HCT116 (cell line): ENCODE results near the gene FAM43A. TPM values are rescaled to one million over a fixed set of nuclear protein-coding genes. Genes with fewer than 3 reads are reported as not detected.

ENCODE experiments used
- ATAC-seq: fragments of 200-7000 bp; cut with Tn5 transposase; 2 replicates; pipeline ENCODE4 v1.9.1; 2020; ENCODE audit warnings: mild to moderate bottlenecking, moderate library complexity
- BruUV-seq: library from RNA; stranded (reverse); fragments of 400-500 nt; replicated peaks from 2 replicates; lab custom pipeline; 2021; lab: Mats Ljungman, UMichigan
- CTCF ChIA-PET: fragments of 300-600 bp; sonication (Branson Sonifier 250); formaldehyde crosslinking; loops from one replicate; lab custom pipeline; 2021; ENCODE audit warnings: antibody characterized with exemption; lab: Charles Lee
- POLR2A ChIA-PET: fragments of 300-600, 350-600 bp; sonication (Branson Sonifier 250); formaldehyde crosslinking; loops from one replicate; lab custom pipeline; 2021; ENCODE audit warnings: antibody characterized with exemption; lab: Charles Lee
- RAD21 ChIA-PET, 2 experiments: fragments of 300-600 bp; sonication (Branson Sonifier 250); formaldehyde crosslinking; loops; one replicate each; lab custom pipeline; 2023; ENCODE audit warnings: low total read pairs in 2 of 2; ENCODE audit not compliant: uncharacterized antibody in 2 of 2, unreplicated experiment in 2 of 2, low non-redundant PET in 1 of 2; lab: Charles Lee
- DNase-seq: peaks from one replicate; pipeline ENCODE4 v3.0.0-alpha.2; 2010; ENCODE audit warnings: low read depth, low spot score
- H2AFZ ChIP-seq: fragments of 200-600 bp; shearing (Covaris generic), sonication (generic); 2 replicates; pipeline ENCODE4 v1.6.1; 2017; ENCODE audit warnings: low read depth, mixed run types, mixed read lengths, antibody characterized with exemption, low read length; ENCODE audit not compliant: poor library complexity, severe bottlenecking
- H3K27ac ChIP-seq: 2 replicates; pipeline ENCODE4 v1.5.1; 2012; ENCODE audit warnings: low read depth, low read length
- H3K27me3 ChIP-seq: fragments of 200-600 bp; sonication (generic); 2 replicates; pipeline ENCODE4 v1.6.1; 2016; ENCODE audit warnings: mixed run types, low read length, mixed read lengths; ENCODE audit not compliant: insufficient read depth
- H3K36me3 ChIP-seq, 2 experiments: fragments of 200-500 bp in 1 of 2; fragments of 200-600 bp in 1 of 2; sonication (Bioruptor generic) in 1 of 2; sonication (generic) in 1 of 2; 2 replicates each; pipeline versions ENCODE4 v1.5.1 to v1.6.1; 2014 to 2016; ENCODE audit warnings: low read length in 2 of 2, inconsistent platforms in 1 of 2, mixed read lengths in 1 of 2, mixed run types in 1 of 2; ENCODE audit not compliant: insufficient read depth in 2 of 2, control insufficient read depth in 1 of 2
- H3K4me1 ChIP-seq, 2 experiments: fragments of 200-600 bp in 1 of 2; sonication (generic) in 1 of 2; 2 replicates each; pipeline versions ENCODE4 v1.5.1 to v1.6.1; 2012 to 2017; ENCODE audit warnings: low read length in 2 of 2, inconsistent platforms in 1 of 2, mild to moderate bottlenecking in 1 of 2, mixed read lengths in 1 of 2, mixed run types in 1 of 2, moderate library complexity in 1 of 2; ENCODE audit not compliant: insufficient read depth in 2 of 2, control insufficient read depth in 1 of 2
- H3K4me2 ChIP-seq: fragments of 200-600 bp; sonication (generic); 2 replicates; pipeline ENCODE4 v1.6.1; 2017; ENCODE audit warnings: mixed run types, low read length, mixed read lengths
- H3K4me3 ChIP-seq, 2 experiments: fragments of 200-600 bp in 1 of 2; sonication (generic) in 1 of 2; replicated peaks in 1 of 2; 2 replicates each; pipeline ENCODE4 v1.5.1; 2011 to 2016; ENCODE audit warnings: low read length in 2 of 2, control low read depth in 1 of 2, low read depth in 1 of 2, mild to moderate bottlenecking in 1 of 2, mixed read lengths in 1 of 2, mixed run types in 1 of 2
- H3K79me2 ChIP-seq: fragments of 200-600 bp; sonication (generic); 2 replicates; pipeline ENCODE4 v1.6.1; 2017; ENCODE audit warnings: mild to moderate bottlenecking, mixed run types, low read length, moderate library complexity, mixed read lengths; ENCODE audit not compliant: insufficient read depth
- H3K9ac ChIP-seq: fragments of 200-600 bp; sonication (generic); 2 replicates; pipeline ENCODE4 v1.6.1; 2016; ENCODE audit warnings: low read length, mixed read lengths
- H3K9me2 ChIP-seq: fragments of 200-600 bp; sonication (generic), shearing (Covaris generic); 2 replicates; pipeline ENCODE4 v1.6.1; 2017; ENCODE audit warnings: mixed run types, mild to moderate bottlenecking, moderate library complexity; ENCODE audit not compliant: insufficient read depth
- H3K9me3 ChIP-seq, 2 experiments: fragments of 200-500 bp in 1 of 2; fragments of 200-600 bp in 1 of 2; sonication (Bioruptor generic) in 1 of 2; sonication (generic) in 1 of 2; 2 replicates each; pipeline ENCODE4 v1.6.1; 2014 to 2017; ENCODE audit warnings: low read length in 2 of 2, mixed read lengths in 2 of 2, inconsistent platforms in 1 of 2, low read depth in 1 of 2, mild to moderate bottlenecking in 1 of 2, mixed run types in 1 of 2, moderate library complexity in 1 of 2; ENCODE audit not compliant: control insufficient read depth in 1 of 2, insufficient read depth in 1 of 2
- H4K20me1 ChIP-seq: fragments of 200-600 bp; sonication (generic), shearing (Covaris generic); 2 replicates; pipeline ENCODE4 v1.6.1; 2017; ENCODE audit warnings: mixed run types, mild to moderate bottlenecking, moderate library complexity; ENCODE audit not compliant: insufficient read depth
- CBX3 ChIP-seq: IDR thresholded peaks from 2 replicates; pipeline ENCODE4 v1.6.1; 2012; ENCODE audit warnings: low read depth
- EZH2phosphoT487 ChIP-seq: fragments of 200-600 bp; IDR thresholded peaks from 2 replicates; pipeline ENCODE4 v1.6.1; 2018; ENCODE audit warnings: antibody characterized with exemption, borderline replicate concordance
- FOSL1 ChIP-seq: IDR thresholded peaks from 2 replicates; pipeline ENCODE4 v1.6.1; 2012; ENCODE audit warnings: low read depth
- MAX ChIP-seq: IDR thresholded peaks from 2 replicates; pipeline ENCODE4 v1.6.1; 2012
- REST ChIP-seq: IDR thresholded peaks from 2 replicates; pipeline ENCODE4 v1.6.1; 2012; ENCODE audit warnings: low read depth
- SP1 ChIP-seq: IDR thresholded peaks from 2 replicates; pipeline ENCODE4 v1.6.1; 2012; ENCODE audit warnings: low read depth
- ZFX ChIP-seq: fragments of 450-650 bp; IDR thresholded peaks from 2 replicates; pipeline ENCODE4 v1.6.1; 2017
- intact Hi-C: fragments of 100-400 bp; cut with micrococcal nuclease; formaldehyde crosslinking; loops from 2 replicates; pipeline ENCODE4 v1.10.0; 2022
- total RNA-seq: library from RNA; stranded (reverse); gene quantifications from one replicate; pipeline ENCODE4 v1.2.1, GENCODE V29; 2021; ENCODE audit not compliant: unreplicated experiment
- TF ChIP-seq, protein P1 (sequence below): IDR thresholded peaks from 2 replicates; pipeline ENCODE4 v1.6.1; 2011; ENCODE audit warnings: mild to moderate bottlenecking, low read length, moderate library complexity; ENCODE audit not compliant: insufficient replicate concordance; ENCODE audit errors: extremely low read depth

FAM43A gene
- total RNA-seq, 1 experiment from 2014 or later: 6.8 TPM

GRCh38 chr3:194711286-194711685, 25.6 kb downstream of the FAM43A start:
- no peak for TF ChIP-seq CBX3

DNA sequence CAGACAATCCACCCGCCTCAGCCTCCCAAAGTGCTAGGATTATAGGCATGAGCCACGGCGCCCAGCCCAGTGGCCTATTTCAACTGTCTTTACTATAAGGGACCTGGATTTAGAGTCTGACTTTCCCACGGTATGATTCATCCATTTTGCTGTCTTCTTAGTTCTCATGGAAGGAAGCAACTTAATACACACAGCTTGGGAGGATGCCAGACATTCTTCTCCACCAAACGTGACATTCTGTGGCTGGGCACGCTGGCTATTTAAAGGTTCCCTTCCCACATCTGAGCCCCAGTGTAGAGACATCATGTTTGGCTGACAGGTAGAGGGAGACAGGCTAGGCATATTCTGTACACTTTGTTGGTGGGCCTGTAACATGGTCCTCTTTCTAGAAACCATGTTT, 26.2 kb downstream of the FAM43A start:
- H3K4me3 ChIP-seq: no peak overlapping the region
- H3K27ac ChIP-seq: no peak overlapping the region
- H3K4me1 ChIP-seq: peaks cover 0 to 13% of the 10 kb centered on the region in 2 experiments; a peak in 2 of 4 replicates
- no peaks in the 10 kb centered on the region; a peak in 1 of 4 replicates for H3K9me3 ChIP-seq
- H4K20me1 ChIP-seq: no peaks in the 10 kb centered on the region
- ChIA-PET POLR2A (interaction anchor here (1.3 kb wide), 1 partner anchor 26 kb away, joined by 3 read pairs; the partner anchor contains the start of gene FAM43A), RAD21 (interaction anchor here in 1 of 2 experiments (0.7 kb wide), 1 partner anchor 29 kb away, joined by 3 read pairs; no protein-coding TSS in a partner anchor), CTCF (no interaction called here)
- H3K9me2 ChIP-seq: 0 out of 2 replicates have a peak, but pooled peaks cover 3% of the 10 kb centered on the region
- no TSS peak for BruUV-seq
- intact Hi-C loops: no loop called here
- ATAC-seq (peak; percentile 69), DNase-seq (peak; percentile 43)
- H3K4me2 ChIP-seq: peak overlapping the region; percentile 41
- H3K9ac ChIP-seq: no peak overlapping the region
- TF ChIP-seq EZH2phosphoT487 (no peak), SP1 (peak; percentile 27; the same call in 1 of the 2 replicates), MAX (peak; percentile 26; the same call in 1 of the 2 replicates), ZFX (no peak), REST (no peak), FOSL1 (peak; percentile 35; the same call in 1 of the 2 replicates), CBX3 (peak; percentile 76)
- TF ChIP-seq, protein P1, sequence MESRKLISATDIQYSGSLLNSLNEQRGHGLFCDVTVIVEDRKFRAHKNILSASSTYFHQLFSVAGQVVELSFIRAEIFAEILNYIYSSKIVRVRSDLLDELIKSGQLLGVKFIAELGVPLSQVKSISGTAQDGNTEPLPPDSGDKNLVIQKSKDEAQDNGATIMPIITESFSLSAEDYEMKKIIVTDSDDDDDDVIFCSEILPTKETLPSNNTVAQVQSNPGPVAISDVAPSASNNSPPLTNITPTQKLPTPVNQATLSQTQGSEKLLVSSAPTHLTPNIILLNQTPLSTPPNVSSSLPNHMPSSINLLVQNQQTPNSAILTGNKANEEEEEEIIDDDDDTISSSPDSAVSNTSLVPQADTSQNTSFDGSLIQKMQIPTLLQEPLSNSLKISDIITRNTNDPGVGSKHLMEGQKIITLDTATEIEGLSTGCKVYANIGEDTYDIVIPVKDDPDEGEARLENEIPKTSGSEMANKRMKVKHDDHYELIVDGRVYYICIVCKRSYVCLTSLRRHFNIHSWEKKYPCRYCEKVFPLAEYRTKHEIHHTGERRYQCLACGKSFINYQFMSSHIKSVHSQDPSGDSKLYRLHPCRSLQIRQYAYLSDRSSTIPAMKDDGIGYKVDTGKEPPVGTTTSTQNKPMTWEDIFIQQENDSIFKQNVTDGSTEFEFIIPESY: no peak
- H3K36me3 ChIP-seq: no peaks in the 10 kb centered on the region
- peak overlapping the region; percentile 34 for H2AFZ ChIP-seq
- H3K79me2 ChIP-seq: no peaks in the 10 kb centered on the region
- H3K27me3 ChIP-seq: no peaks in the 10 kb centered on the region

More at GRCh38 chr3:194711286-194711685, 25.6 kb downstream of the FAM43A start:
- POLR2A ChIA-PET: interaction anchor here (1.3 kb wide), 1 partner anchor 25 kb away, joined by 3 read pairs; the partner anchor contains the start of gene FAM43A
- H3K9me3 ChIP-seq: no peaks in the 10 kb centered on the region; a peak in 1 of 4 replicates
- H3K9ac ChIP-seq: no peak overlapping the region
- DNase-seq (no peak), ATAC-seq (no peak)
- intact Hi-C loops: no loop called here
- RAD21 ChIA-PET: no interaction called here
- CTCF ChIA-PET: no interaction called here
- no peaks in the 10 kb centered on the region for H4K20me1 ChIP-seq
- 0 out of 2 replicates have a peak, but pooled peaks cover 3% of the 10 kb centered on the region for H3K9me2 ChIP-seq
- H3K27ac ChIP-seq: no peak overlapping the region
- no peaks in the 10 kb centered on the region for H3K36me3 ChIP-seq
- H3K4me3 ChIP-seq: no peak overlapping the region
- peaks cover 0 to 13% of the 10 kb centered on the region in 2 experiments; a peak in 2 of 4 replicates for H3K4me1 ChIP-seq
- H3K79me2 ChIP-seq: no peaks in the 10 kb centered on the region
- BruUV-seq: no TSS peak
- H3K27me3 ChIP-seq: no peaks in the 10 kb centered on the region
- H2AFZ ChIP-seq: no peak overlapping the region
- H3K4me2 ChIP-seq: peak overlapping the region; percentile 41; the same call in 1 of the 2 replicates
